Activated naive CD8-positive, alpha-beta T cell treated with anti-CD3 and anti-CD28 coated beads, Interleukin-2, amount 50 U/mL, for 24 hours (primary cell): ENCODE data around the gene ARF3.

ENCODE experiments used
- ATAC-seq: fragments of 150-1000 bp; cut with Tn5 transposase; one replicate; pipeline ENCODE4 v1.10.0; 2021
- DNase-seq: peaks from one replicate; pipeline ENCODE4 v3.0.0; 2021
- H3K27ac Mint-ChIP-seq: one replicate; pipeline ENCODE4 v1.8.0; 2021; ENCODE audit warnings: mild to moderate bottlenecking, mixed read lengths
- H3K27me3 Mint-ChIP-seq: one replicate; pipeline ENCODE4 v1.8.0; 2021; ENCODE audit warnings: mixed read lengths
- H3K36me3 Mint-ChIP-seq: one replicate; pipeline ENCODE4 v1.8.0; 2021; ENCODE audit warnings: low read depth, mixed read lengths
- H3K4me1 Mint-ChIP-seq: one replicate; pipeline ENCODE4 v1.8.0; 2021; ENCODE audit warnings: mixed read lengths
- H3K4me3 Mint-ChIP-seq: one replicate; pipeline ENCODE4 v1.8.0; 2021; ENCODE audit warnings: mild to moderate bottlenecking, moderate library complexity, mixed read lengths
- H3K9me3 Mint-ChIP-seq: one replicate; pipeline ENCODE4 v1.8.0; 2021; ENCODE audit warnings: mixed read lengths

The ARF3 gene

DNA sequence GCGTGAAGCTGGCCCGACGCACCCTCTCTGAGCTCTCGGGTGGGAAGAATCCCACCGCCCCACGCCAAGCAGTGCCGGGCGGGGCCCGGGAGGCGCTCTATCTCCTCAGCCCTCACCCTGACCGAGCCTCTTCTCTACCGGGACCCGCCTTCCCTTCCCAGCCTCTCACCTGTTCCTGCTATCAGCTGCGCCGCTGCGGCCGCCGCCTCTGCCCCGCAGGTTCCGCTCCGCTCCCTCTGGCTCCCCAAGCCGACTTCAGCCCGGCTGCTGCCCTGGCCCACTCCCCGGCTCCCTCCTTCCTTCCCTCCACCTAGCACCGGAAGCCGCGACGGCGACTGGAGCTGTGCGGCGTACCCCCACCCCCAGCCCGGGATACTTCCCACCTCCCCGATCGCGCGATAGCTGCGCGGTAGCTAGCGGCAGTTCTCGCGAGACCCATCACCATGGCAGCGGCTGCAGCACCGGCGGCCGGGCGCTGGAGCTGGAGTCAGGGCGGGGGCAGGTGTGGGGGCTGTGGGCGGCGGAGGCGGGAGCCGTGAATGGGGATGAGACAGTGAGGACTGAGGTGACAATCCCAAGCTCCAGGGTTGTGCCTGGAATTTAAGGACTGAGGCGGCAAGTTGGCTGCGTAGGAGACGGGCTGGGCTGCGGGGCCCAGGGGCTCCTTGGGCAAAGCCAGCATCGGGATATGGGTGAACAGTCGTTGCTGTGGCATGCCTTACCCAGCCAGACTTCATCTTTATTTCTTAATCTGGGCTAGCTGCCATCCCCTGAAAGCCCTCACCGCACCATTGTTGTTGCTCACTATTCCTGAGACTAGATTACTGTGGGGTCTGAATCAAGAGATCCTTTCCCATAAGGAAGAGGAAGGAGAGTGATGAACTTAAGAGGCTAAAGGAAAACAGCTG, at the start of gene ARF3:
Gene ARF3, minus strand, starts transcription at position 347 of the 908 bp plus-strand sequence. CDS start 16,392 bp downstream, outside the sequence.
- H3K9me3 Mint-ChIP-seq: no peaks in the 10 kb centered on the region
- H3K4me3 Mint-ChIP-seq: peak within 1 kb of the TSS; percentile 94
- peaks cover 6% of the 10 kb centered on the region for H3K36me3 Mint-ChIP-seq

DNA sequence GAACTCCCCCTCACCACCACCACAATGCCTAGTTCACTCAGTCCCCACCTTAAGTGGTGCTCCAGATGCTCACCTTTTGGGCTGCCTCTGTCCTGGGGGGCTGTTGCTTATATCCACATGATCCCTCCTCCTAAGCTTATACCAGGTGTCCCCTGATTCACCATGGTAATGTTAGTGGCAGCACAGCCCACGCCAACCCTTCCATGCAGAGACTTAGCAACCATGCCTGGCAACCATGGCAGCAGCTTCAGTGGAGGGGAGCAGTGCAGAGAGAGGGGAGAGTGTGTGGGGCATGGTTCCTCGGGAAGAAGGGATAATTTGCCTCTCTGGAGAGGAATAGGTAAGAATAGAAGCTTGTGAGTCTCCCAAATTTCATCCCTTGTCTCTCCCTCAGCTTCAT, 43.1 kb upstream of the ARF3 start:
- Mint-ChIP-seq H3K4me1 (peaks cover 33% of the 10 kb centered on the region), H3K27me3 (peaks cover 40% of the 10 kb centered on the region), H3K4me3 (peak overlapping the region; percentile 71), H3K36me3 (peaks cover 38% of the 10 kb centered on the region), H3K9me3 (no peaks in the 10 kb centered on the region), H3K27ac (no peak overlapping the region)
- no peak for DNase-seq
- ATAC-seq: no peak

More for the DNA sequence above, at the start of gene ARF3:
- peaks cover 14% of the 10 kb centered on the region for H3K27me3 Mint-ChIP-seq
- DNase-seq: peak; percentile 92
- peak within 1 kb of the TSS; percentile 90 for H3K27ac Mint-ChIP-seq
- H3K4me1 Mint-ChIP-seq: peaks cover 31% of the 10 kb centered on the region
- ATAC-seq: peak; percentile 98

DNA sequence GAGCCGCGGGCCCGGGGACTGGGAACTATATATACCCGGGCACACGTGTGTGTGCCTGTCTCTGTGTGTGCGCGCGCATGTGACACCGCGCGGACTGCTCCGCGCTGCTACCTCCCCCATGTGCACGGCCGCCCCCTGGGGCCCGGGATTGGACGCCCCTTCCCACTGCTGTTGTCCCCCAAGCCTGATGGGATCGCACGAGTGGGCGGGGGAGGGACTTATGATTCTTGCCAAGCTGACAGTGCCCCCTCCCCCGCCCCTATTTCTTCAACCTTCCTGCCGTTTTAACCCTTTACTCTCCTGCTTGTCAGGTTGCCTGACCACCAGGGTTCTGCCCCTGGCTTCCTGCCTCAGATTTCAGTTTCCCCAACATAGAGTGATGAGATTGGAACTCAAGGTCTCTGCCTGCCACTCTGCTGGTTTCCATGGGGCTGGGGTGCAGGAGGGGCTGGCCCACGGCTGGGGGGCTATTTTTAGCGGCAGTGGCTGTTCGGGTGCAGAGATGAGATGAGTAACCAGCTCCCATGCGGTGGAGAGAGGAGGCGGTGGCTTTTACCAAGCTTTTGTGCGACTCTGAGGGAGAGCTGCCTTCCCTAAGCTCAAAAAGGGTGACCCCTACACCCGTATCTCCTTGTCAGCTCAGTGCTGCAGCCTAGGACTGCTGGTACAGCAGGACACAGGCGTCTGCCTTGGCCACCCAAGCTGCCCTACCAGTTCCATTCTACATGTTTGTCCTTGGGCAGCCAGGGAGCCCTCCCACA, 42.3 kb upstream of the ARF3 start, which contains the start of gene DDN:
Gene DDN, minus strand, starts transcription at position 5 of the 761 bp plus-strand sequence. CDS start 88 bp downstream, outside the sequence.
- Mint-ChIP-seq H3K4me3 (peak within 1 kb of the TSS; percentile 71), H3K9me3 (no peaks in the 10 kb centered on the region), H3K27me3 (peaks cover 46% of the 10 kb centered on the region), H3K36me3 (peaks cover 30% of the 10 kb centered on the region), H3K4me1 (peaks cover 36% of the 10 kb centered on the region), H3K27ac (peak within 1 kb of the TSS; percentile 13)
- DNase-seq (peak; percentile 67), ATAC-seq (peak; percentile 66)

DNA sequence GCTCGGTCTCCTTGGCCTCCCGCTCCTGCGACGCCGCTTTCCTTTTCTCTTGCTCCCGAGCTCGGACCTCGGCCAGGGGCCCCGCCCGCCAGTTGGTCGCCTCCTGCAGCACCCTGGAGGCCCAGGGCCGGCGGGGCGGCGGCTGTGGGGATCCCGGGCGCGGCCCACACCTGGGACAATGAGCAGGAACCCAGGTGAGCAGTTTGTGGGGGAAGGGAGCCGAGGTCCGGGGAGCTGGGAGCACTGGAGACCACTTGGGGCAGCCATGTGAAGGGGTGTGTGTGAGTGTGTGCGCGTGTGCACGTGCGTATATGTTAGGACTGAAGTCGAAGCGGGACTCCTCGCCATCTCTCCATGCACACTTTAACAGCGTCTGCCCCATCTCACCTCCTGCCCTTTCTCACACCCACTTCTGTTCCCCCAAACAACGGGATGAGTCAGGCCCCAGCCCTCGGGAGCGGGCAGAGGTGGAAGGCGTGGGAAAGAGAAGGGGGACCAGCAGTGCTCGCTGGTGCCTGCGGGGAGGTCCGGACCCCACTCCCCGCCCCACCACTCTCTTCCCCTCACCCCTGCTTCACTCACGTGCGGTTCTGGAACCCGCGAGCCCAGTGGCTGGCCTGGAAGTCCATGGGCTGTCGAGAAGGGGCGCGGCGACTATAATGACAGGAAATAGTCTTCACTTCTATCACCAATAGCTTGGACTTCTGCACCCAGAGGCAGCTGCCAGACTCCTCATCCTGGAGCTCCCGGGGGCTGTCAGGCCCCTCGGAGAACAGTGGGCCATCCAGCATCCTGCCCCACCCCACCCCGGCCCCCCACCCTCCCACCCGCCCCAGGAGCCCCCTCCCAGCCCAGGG, 41.4 kb upstream of the ARF3 start:
- ATAC-seq: peak; percentile 37
- Mint-ChIP-seq H3K36me3 (peaks cover 26% of the 10 kb centered on the region), H3K27me3 (peaks cover 54% of the 10 kb centered on the region)

DNA sequence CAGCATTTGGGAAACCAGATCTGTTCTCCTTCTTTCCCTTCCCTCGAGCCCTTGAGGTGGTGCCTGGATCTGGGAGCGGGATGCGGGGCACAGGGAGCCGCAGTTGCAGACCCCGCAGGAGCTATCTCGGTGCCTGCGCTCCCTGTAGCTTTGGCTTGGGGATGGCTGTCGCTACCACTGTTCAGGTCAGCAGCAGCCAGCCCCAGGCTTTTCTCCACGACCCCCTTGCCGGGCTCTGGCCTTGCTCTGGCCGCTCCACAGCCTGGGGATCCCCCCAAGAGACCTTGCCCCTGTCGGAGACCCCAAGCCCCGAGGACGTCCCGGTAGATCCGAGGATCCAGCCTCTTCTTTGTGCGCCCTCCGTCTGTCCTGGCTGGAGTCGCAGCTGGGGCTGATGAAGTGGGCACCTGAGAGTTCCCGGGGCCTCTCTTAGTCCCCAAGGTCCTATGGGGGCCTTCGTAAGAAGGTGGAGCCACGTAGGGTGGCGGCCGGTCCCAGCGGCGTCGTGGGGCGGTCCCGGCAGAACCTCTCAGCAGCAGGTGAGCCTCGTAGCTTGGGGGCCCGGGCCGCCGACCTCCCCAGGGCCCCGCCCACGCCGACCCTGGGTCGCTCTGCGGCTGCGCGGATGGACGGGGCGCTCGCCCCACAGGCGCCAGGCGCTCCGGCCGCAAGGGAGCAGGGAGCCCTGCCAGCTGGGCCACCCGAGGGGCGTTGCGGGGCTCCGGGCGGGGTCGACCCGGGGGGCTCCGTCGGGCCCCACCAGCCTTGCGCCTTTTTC, 40.6 kb upstream of the ARF3 start:
- peak; percentile 57 for DNase-seq

More for the DNA sequence above, 41.4 kb upstream of the ARF3 start:
- Mint-ChIP-seq H3K4me1 (peaks cover 36% of the 10 kb centered on the region), H3K9me3 (no peaks in the 10 kb centered on the region), H3K4me3 (peak overlapping the region; percentile 71), H3K27ac (no peak overlapping the region)
- DNase-seq: peak; percentile 47

DNA sequence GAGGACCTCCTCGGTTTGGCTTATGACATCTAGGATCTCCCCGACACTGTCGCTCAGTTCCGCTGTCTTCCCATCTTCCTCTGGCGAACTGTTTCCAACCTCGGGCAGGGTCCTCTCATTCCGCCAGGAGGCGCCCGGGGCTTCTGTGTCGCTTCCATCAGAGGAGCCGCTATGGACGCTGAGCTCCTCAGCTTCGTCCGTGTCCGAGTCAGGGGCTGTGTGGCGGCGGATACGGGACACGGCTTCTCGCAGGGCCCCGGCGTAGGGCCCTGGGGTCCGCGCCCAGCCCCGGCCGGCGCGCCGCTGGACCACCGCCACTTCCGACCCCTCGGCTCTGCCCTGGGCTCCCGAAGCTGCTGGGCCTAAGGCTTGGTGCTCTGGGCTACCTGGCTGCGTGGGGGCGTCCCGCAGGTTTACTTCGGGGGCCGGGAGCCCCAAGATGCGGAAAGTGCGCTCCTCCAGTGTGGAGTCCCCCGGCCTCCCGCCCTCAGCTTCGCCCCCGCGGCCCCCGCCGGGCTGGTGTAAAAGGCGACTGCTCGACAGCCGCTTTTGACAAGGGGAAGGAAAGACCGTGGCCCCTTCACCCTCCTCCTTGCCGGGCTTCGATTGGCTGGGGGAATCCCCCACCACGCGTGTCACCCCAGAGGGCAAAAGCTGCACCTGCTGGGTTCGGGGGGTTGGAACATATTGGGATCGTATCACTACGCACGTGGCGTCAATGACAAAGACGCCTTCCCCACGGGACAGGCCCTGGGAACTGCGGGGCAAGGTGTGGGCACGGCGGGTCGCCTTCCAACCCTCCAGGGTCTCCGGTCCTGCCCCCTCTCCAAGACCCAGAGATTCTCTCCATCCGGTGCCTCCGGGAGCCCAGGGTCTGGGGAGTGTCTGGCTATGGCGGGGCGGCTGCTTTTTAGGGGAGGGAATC, 39.8 kb upstream of the ARF3 start:
- H3K4me3 Mint-ChIP-seq: peak overlapping the region; percentile 42
- no peak overlapping the region for H3K27ac Mint-ChIP-seq
- H3K27me3 Mint-ChIP-seq: peaks cover 62% of the 10 kb centered on the region
- H3K36me3 Mint-ChIP-seq: peaks cover 12% of the 10 kb centered on the region
- H3K4me1 Mint-ChIP-seq: peaks cover 36% of the 10 kb centered on the region
- DNase-seq (peak; percentile 76), ATAC-seq (peak; percentile 27)
- no peaks in the 10 kb centered on the region for H3K9me3 Mint-ChIP-seq

More for the DNA sequence above, 40.6 kb upstream of the ARF3 start:
- ATAC-seq: no peak
- H3K27ac Mint-ChIP-seq: no peak overlapping the region
- peaks cover 61% of the 10 kb centered on the region for H3K27me3 Mint-ChIP-seq
- H3K36me3 Mint-ChIP-seq: peaks cover 20% of the 10 kb centered on the region
- peaks cover 36% of the 10 kb centered on the region for H3K4me1 Mint-ChIP-seq
- peak overlapping the region; percentile 26 for H3K4me3 Mint-ChIP-seq
- no peaks in the 10 kb centered on the region for H3K9me3 Mint-ChIP-seq

DNA sequence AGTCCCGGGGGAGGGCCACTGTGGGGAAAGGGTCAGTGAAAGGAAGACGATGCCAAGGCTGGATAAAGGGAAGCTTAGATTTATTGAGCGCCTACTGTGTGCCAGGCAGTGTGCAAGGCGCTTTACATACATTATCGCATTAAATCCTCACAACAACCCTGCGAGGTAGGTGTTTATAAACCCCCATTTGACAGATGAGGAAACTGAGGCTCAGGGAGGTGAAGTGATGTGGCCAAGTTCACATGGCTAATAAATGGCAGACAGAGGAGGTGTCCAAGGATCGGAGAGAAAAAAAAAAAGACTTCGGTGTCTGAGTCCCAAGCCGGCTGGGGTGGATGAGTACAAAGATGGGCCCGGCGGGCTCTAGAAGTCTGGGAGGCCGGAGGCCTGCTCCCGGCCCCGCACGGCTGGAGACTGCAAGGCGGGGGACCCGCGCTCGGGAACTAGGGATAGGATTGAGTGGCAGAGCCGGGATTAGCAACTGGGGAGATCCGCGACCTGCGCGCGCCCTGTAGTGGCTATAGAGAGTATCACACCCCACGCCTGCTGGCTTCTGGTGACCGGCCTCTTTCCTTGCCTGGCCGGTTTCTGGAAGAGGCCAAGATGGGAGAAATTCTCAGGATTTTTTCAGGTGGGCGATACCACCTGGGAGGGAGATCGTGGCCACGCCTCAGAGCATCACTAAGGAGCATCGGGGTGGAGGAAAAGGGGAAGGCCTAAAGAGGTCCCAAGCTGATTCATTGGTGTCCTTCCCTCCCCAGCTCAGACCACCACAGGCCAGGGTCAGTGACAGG, 38.0 kb upstream of the ARF3 start:
- ATAC-seq (no peak), DNase-seq (peak; percentile 67)
- peaks cover 1% of the 10 kb centered on the region for H3K36me3 Mint-ChIP-seq
- no peak overlapping the region for H3K27ac Mint-ChIP-seq
- no peaks in the 10 kb centered on the region for H3K9me3 Mint-ChIP-seq
- peaks cover 63% of the 10 kb centered on the region for H3K27me3 Mint-ChIP-seq
- peak overlapping the region; percentile 2 for H3K4me3 Mint-ChIP-seq
- H3K4me1 Mint-ChIP-seq: peaks cover 30% of the 10 kb centered on the region

DNA sequence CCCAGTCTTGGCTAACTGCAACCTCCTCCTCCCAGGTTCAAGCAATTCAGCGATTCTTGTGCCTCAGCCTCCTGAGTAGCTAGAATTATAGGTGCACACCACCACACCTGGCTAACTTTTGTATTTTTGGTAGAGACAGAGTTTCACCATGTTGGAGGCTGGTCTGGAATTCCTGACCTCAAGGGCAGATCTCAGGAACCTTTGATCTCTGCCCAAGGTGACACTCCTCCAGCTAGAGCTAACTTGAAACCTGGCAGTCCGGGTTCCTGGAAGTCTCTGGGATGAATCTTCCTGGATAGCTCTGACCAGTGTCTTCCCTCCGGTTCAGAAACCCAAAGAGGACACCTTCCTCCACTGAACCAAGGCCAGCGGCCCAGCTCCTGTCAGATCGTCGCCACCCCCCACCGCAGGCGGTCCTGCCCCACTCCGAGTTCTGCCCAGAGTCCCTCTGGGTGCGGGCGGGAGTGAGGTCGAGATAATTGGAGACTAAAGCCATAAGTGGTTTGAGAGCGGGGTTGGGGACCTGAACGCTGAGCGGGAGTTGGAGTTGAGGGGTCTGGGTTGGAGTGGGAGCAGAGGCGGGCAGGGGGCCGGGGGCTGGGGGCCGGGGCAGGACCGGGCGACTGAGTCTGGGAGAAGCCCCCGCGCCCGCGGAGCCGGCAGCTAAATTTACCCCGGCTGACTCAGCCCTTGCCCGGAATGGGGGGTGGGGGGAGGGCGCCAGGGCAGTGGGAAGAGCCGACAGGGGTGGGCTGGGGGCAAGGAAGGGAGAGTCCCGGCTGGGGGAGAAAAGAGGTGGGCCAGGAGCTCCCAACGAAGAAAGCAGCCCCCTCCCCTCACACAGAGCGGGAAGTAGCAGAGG, 37.2 kb upstream of the ARF3 start:
- Mint-ChIP-seq H3K4me1 (peaks cover 22% of the 10 kb centered on the region), H3K4me3 (no peak overlapping the region), H3K27me3 (peaks cover 61% of the 10 kb centered on the region), H3K36me3 (no peaks in the 10 kb centered on the region), H3K9me3 (no peaks in the 10 kb centered on the region), H3K27ac (no peak overlapping the region)
- DNase-seq (no peak), ATAC-seq (no peak)

DNA sequence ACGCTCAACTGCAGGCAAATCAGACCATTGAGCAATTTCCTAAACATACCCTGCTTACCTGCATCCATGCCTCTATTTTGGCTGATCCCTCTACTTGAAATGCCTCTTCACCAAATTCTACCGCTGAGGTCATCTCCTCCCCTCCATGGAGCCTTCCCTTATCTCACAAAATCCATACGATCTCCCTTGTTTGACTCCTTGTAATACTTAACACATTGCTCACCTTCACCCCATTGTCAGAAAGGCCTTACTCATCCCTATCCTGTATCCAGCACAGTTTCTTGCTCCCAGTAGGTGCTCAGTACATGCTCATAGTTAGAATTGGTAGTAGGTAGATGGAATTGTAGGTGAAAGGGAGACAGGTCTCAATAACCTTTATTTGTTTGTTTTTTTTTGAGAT, 36.5 kb upstream of the ARF3 start:
- no peaks in the 10 kb centered on the region for H3K36me3 Mint-ChIP-seq
- H3K4me3 Mint-ChIP-seq: no peak overlapping the region
- no peaks in the 10 kb centered on the region for H3K9me3 Mint-ChIP-seq
- H3K4me1 Mint-ChIP-seq: peaks cover 20% of the 10 kb centered on the region
- no peak for DNase-seq
- peaks cover 66% of the 10 kb centered on the region for H3K27me3 Mint-ChIP-seq
- no peak for ATAC-seq
- no peak overlapping the region for H3K27ac Mint-ChIP-seq

DNA sequence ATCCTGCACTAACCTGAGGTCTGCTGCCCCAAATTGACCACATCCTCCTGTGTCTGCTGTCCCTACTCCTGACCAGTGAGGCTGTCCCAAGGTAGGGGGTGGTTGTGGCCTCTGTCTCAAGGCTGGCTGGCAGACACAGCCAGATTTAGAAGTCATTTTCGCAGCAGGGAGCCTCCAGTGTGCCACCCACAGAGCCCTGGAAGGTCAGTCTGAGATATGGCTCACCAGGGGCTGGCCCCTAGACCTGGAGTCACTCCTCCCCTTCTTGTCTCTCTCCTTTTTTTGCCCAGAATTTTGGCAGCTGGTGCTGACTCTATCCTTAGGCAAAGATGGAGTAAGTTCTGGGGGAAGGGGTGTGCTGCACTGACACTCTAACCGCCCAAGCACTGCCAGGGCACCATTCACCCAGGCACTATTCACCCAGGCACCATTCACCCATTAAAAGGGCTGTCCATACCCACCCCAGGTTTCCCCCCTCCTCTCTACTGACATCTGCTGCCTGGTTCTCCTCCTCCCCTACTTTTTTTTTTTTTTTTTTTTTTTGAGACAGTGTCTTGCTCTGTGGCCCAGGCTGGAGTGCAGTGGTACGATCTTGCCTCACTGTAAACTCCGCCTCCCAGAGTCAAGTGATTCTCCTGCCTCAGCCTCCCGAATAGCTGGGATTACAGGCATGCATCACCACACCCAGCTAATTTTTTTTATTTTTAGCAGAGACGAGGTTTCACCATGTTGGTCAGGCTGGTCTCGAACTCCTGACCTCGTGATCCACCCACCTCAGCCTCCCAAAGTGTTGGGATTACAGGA, 34.2 kb upstream of the ARF3 start:
- ATAC-seq: no peak
- peaks cover 10% of the 10 kb centered on the region for H3K4me1 Mint-ChIP-seq
- H3K4me3 Mint-ChIP-seq: no peak overlapping the region
- no peaks in the 10 kb centered on the region for H3K9me3 Mint-ChIP-seq
- DNase-seq: no peak
- H3K27me3 Mint-ChIP-seq: peaks cover 69% of the 10 kb centered on the region
- H3K36me3 Mint-ChIP-seq: no peaks in the 10 kb centered on the region
- H3K27ac Mint-ChIP-seq: no peak overlapping the region

DNA sequence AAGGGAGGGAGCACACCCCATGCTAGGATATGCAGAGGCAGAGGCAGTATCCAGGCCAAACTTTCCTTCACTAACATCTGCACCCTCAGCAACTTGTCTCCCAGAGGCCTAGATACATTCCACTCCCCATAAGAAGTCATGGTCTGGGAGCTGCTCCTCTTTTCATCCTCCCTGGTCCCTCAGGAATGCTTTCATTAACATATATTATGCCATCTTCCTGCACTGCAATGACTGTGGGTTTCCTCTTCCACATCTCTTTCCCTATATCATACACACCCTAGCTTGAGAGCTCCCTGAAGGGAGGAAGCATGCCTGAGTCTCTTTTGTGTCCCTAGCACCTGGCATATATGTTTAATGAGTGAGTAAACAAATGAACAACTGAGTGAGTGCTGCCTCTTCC, 33.3 kb upstream of the ARF3 start:
- ATAC-seq (no peak), DNase-seq (no peak)
- Mint-ChIP-seq H3K4me1 (peaks cover 6% of the 10 kb centered on the region), H3K27ac (no peak overlapping the region), H3K27me3 (peaks cover 68% of the 10 kb centered on the region), H3K36me3 (no peaks in the 10 kb centered on the region), H3K9me3 (no peaks in the 10 kb centered on the region), H3K4me3 (no peak overlapping the region)
